ENCODE measurements around the gene PROK2. TPM values are rescaled to one million over a fixed set of nuclear protein-coding genes. Genes with fewer than 3 reads are reported as not detected.

PROK2 gene
- total RNA-seq, 1 donor from 2014 or later: not detected

DNA sequence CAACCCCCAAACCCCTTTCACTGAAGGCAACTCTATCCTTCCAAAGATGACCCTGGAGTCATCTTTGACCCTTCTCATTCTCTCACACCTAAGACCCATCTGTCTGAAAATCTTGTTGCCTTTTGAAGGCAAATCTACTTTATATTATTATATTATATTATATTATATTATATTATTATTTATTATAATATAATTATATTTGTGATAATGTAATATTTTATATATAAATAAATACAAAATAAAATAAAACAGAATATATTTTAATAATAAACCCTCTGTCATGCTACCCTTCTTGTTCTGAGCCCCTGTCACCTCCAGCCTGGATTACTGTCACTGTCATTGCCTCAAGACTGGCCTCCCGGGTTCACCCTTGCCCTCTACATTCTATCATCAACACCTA lies 5.0 kb upstream of the PROK2 start:
- Mint-ChIP-seq H3K27me3 (ENCODE audit: low read depth, unreplicated experiment) (peaks cover 47% of the 10 kb centered on the region), H3K36me3 (ENCODE audit: low read depth, unreplicated experiment) (no peaks in the 10 kb centered on the region)

DNA sequence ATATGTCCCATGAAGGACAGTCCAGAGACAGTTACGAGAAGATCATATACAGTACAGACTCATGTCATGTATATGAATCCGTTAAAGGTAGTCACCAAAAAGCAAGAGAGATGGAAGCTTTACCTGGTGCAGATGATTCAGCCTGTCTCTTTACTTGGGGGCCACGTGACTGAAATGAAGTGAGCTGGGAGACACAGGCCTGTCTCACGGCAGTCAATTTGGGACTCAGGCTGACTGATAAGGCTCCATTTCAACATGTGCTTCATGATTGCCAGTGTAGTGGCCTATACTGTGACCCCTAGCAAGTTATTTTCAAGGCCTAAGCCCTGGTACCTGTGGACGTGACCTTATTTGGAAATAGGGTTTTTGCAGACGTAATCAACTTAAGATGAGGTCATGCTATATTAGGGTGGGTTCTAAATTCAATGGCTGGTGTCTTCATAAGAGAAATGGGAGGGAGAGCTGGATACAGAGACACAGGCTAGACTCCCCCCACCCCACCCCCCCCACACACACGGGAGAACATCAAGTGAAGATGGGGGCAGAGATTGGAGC lies 3.0 kb upstream of the PROK2 start:
- Histone ChIP-seq H3K36me3 (ENCODE audit: insufficient read depth, low read length) (no peaks in the 10 kb centered on the region), H3K4me2 (ENCODE audit: low read length) (no peak overlapping the region), H3K27me3 (ENCODE audit: insufficient read depth, low read length) (peaks cover 48% of the 10 kb centered on the region), H3K79me2 (ENCODE audit: insufficient read depth, low read length) (no peaks in the 10 kb centered on the region), H3K27ac (ENCODE audit: low read depth, low read length) (no peak overlapping the region), H3K9me3 (ENCODE audit: insufficient read depth, low read depth, low read length) (no peaks in the 10 kb centered on the region), H2AFZ (ENCODE audit: low read depth, low read length) (no peak overlapping the region), H4K20me1 (ENCODE audit: insufficient read depth, low read length) (no peaks in the 10 kb centered on the region), H3K9ac (ENCODE audit: low read length) (no peak overlapping the region), H3K4me1 (ENCODE audit: insufficient read depth, low read length) (no peaks in the 10 kb centered on the region), H3K4me3 (ENCODE audit: insufficient read depth, low read depth, low read length) (no peak overlapping the region)
- Mint-ChIP-seq H3K4me1 (ENCODE audit: low read depth, unreplicated experiment) (peaks cover 2% of the 10 kb centered on the region), H3K27ac (ENCODE audit: unreplicated experiment) (no peak overlapping the region), H3K9me3 (ENCODE audit: unreplicated experiment) (no peaks in the 10 kb centered on the region), H3K4me3 (ENCODE audit: unreplicated experiment) (no peak overlapping the region), H3K36me3 (ENCODE audit: low read depth, unreplicated experiment) (no peaks in the 10 kb centered on the region), H3K27me3 (ENCODE audit: low read depth, unreplicated experiment) (peaks cover 56% of the 10 kb centered on the region)
- DNase-seq (ENCODE audit: low read depth): no peak
- no peak for TF ChIP-seq EZH2 (IDR thresholded peaks at IDR 0.05; ENCODE audit: insufficient read depth, low read length)
- TF ChIP-seq, protein P1, sequence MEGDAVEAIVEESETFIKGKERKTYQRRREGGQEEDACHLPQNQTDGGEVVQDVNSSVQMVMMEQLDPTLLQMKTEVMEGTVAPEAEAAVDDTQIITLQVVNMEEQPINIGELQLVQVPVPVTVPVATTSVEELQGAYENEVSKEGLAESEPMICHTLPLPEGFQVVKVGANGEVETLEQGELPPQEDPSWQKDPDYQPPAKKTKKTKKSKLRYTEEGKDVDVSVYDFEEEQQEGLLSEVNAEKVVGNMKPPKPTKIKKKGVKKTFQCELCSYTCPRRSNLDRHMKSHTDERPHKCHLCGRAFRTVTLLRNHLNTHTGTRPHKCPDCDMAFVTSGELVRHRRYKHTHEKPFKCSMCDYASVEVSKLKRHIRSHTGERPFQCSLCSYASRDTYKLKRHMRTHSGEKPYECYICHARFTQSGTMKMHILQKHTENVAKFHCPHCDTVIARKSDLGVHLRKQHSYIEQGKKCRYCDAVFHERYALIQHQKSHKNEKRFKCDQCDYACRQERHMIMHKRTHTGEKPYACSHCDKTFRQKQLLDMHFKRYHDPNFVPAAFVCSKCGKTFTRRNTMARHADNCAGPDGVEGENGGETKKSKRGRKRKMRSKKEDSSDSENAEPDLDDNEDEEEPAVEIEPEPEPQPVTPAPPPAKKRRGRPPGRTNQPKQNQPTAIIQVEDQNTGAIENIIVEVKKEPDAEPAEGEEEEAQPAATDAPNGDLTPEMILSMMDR (IDR thresholded peaks at IDR 0.05; ENCODE audit: insufficient read depth, low read depth, low read length): no peak
- FAIRE-seq: no peak

More for the DNA sequence above, 5.0 kb upstream of the PROK2 start:
- Histone ChIP-seq H3K4me1 (ENCODE audit: insufficient read depth, low read length) (no peaks in the 10 kb centered on the region), H3K27ac (ENCODE audit: low read depth, low read length) (no peak overlapping the region), H4K20me1 (ENCODE audit: insufficient read depth, low read length) (no peaks in the 10 kb centered on the region), H3K9me3 (ENCODE audit: insufficient read depth, low read depth, low read length) (no peaks in the 10 kb centered on the region), H3K4me2 (ENCODE audit: low read length) (no peak overlapping the region), H3K4me3 (ENCODE audit: insufficient read depth, low read depth, low read length) (no peak overlapping the region), H2AFZ (ENCODE audit: low read depth, low read length) (no peak overlapping the region), H3K36me3 (ENCODE audit: insufficient read depth, low read length) (no peaks in the 10 kb centered on the region), H3K27me3 (ENCODE audit: insufficient read depth, low read length) (peaks cover 32% of the 10 kb centered on the region), H3K79me2 (ENCODE audit: insufficient read depth, low read length) (no peaks in the 10 kb centered on the region), H3K9ac (ENCODE audit: low read length) (no peak overlapping the region)
- H3K4me1 Mint-ChIP-seq (ENCODE audit: low read depth, unreplicated experiment): peaks cover 2% of the 10 kb centered on the region
- no peak overlapping the region for H3K27ac Mint-ChIP-seq (ENCODE audit: unreplicated experiment)
- H3K9me3 Mint-ChIP-seq (ENCODE audit: unreplicated experiment): no peaks in the 10 kb centered on the region
- FAIRE-seq (no peak), DNase-seq (ENCODE audit: low read depth) (no peak)
- no peak overlapping the region for H3K4me3 Mint-ChIP-seq (ENCODE audit: unreplicated experiment)
- TF ChIP-seq EZH2 (IDR thresholded peaks at IDR 0.05; ENCODE audit: insufficient read depth, low read length): no peak
- TF ChIP-seq, protein P1 (IDR thresholded peaks at IDR 0.05; ENCODE audit: insufficient read depth, low read depth, low read length): no peak

DNA sequence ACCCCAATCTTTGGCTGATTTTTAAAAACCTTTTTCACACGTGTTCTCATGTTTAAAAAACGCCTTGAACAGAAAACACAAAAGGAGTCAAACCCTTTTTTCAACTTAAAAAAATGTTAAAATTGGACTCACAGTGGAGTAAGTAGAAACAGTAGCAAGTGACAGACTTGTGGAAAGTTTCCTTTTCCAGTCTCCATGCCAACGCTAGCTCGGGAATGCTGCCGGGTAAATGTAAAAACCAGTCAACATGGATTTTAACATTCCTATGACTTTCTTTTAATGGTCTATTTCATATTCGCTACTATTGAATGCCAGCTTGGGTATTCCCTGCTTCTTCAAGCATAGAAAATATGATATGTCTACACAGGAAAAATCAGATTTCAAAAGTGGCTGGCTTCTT lies 1.6 kb upstream of the PROK2 start:
- Histone ChIP-seq H3K4me1 (ENCODE audit: insufficient read depth, low read length) (no peaks in the 10 kb centered on the region), H3K9me3 (ENCODE audit: insufficient read depth, low read depth, low read length) (no peaks in the 10 kb centered on the region), H4K20me1 (ENCODE audit: insufficient read depth, low read length) (no peaks in the 10 kb centered on the region), H3K4me3 (ENCODE audit: insufficient read depth, low read depth, low read length) (no peak overlapping the region), H3K79me2 (ENCODE audit: insufficient read depth, low read length) (no peaks in the 10 kb centered on the region), H3K27ac (ENCODE audit: low read depth, low read length) (no peak overlapping the region), H3K9ac (ENCODE audit: low read length) (no peak overlapping the region), H3K36me3 (ENCODE audit: insufficient read depth, low read length) (no peaks in the 10 kb centered on the region), H2AFZ (ENCODE audit: low read depth, low read length) (no peak overlapping the region), H3K4me2 (ENCODE audit: low read length) (no peak overlapping the region), H3K27me3 (ENCODE audit: insufficient read depth, low read length) (peaks cover 55% of the 10 kb centered on the region)
- TF ChIP-seq EZH2 (IDR thresholded peaks at IDR 0.05; ENCODE audit: insufficient read depth, low read length): no peak
- TF ChIP-seq, protein P1 (IDR thresholded peaks at IDR 0.05; ENCODE audit: insufficient read depth, low read depth, low read length): no peak
- Mint-ChIP-seq H3K4me3 (ENCODE audit: unreplicated experiment) (no peak overlapping the region), H3K9me3 (ENCODE audit: unreplicated experiment) (no peaks in the 10 kb centered on the region), H3K4me1 (ENCODE audit: low read depth, unreplicated experiment) (peaks cover 2% of the 10 kb centered on the region), H3K36me3 (ENCODE audit: low read depth, unreplicated experiment) (no peaks in the 10 kb centered on the region), H3K27ac (ENCODE audit: unreplicated experiment) (no peak overlapping the region), H3K27me3 (ENCODE audit: low read depth, unreplicated experiment) (peaks cover 63% of the 10 kb centered on the region)
- FAIRE-seq: no peak
- no peak for DNase-seq (ENCODE audit: low read depth)

Measured in astrocyte (in vitro differentiated cells and primary cell).